ENCODE measurements around the gene PIP5KL1.
"Not testable (repeated sequence)": the region's sequence is repeated elsewhere in the genome, so short reads cannot be mapped to it uniquely, and the experiment has no call there.

Gene PIP5KL1

GRCh38 chr9:127885508-127886281 lies 44.9 kb downstream of the PIP5KL1 start:
- H3K9me3 Mint-ChIP-seq, result no peaks in the 10 kb centered on the region
- ATAC-seq (replicated peaks), result no peak

GRCh38 chr9:127884976-127885490 lies 45.5 kb downstream of the PIP5KL1 start:
- H3K27ac Mint-ChIP-seq, result peak overlapping the region in 1 of 2 donors; percentile 71
- peaks cover 20 to 21% of the 10 kb centered on the region in 2 donors for H3K4me1 Mint-ChIP-seq (ENCODE audit: low read depth in 2 of 2)
- H3K27me3 Mint-ChIP-seq, result no peaks in the 10 kb centered on the region
- DNase-seq, result no peak
- peaks cover 57% of the 10 kb centered on the region for H3K36me3 Mint-ChIP-seq (ENCODE audit: insufficient read depth)
- no peak for ATAC-seq (replicated peaks)
- H3K4me3 Mint-ChIP-seq, result no peak overlapping the region
- no peaks in the 10 kb centered on the region for H3K9me3 Mint-ChIP-seq

More at GRCh38 chr9:127885508-127886281, 44.9 kb downstream of the PIP5KL1 start:
- DNase-seq, result no peak
- H3K27ac Mint-ChIP-seq, result peak overlapping the region; percentile 52 to 71
- peaks cover 60% of the 10 kb centered on the region for H3K36me3 Mint-ChIP-seq (ENCODE audit: insufficient read depth)
- no peak overlapping the region for H3K4me3 Mint-ChIP-seq
- H3K4me1 Mint-ChIP-seq (ENCODE audit: low read depth in 2 of 2), result peaks cover 21 to 25% of the 10 kb centered on the region in 2 donors
- H3K27me3 Mint-ChIP-seq, result no peaks in the 10 kb centered on the region

GRCh38 chr9:127884427-127884911 lies 46.1 kb downstream of the PIP5KL1 start:
- H3K9me3 Mint-ChIP-seq, result no peaks in the 10 kb centered on the region
- ATAC-seq (replicated peaks) (no peak), DNase-seq (no peak)
- H3K27me3 Mint-ChIP-seq, result no peaks in the 10 kb centered on the region
- peaks cover 19 to 21% of the 10 kb centered on the region in 2 donors for H3K4me1 Mint-ChIP-seq (ENCODE audit: low read depth in 2 of 2)
- H3K27ac Mint-ChIP-seq, result peak overlapping the region; percentile 71 to 78
- no peak overlapping the region for H3K4me3 Mint-ChIP-seq
- peaks cover 51% of the 10 kb centered on the region for H3K36me3 Mint-ChIP-seq (ENCODE audit: insufficient read depth)

GRCh38 chr9:127883959-127884358 lies 46.6 kb downstream of the PIP5KL1 start:
- DNase-seq (no peak), ATAC-seq (replicated peaks) (no peak)
- Mint-ChIP-seq H3K36me3 (ENCODE audit: insufficient read depth) (peaks cover 48% of the 10 kb centered on the region), H3K4me3 (no peak overlapping the region), H3K27ac (peak overlapping the region; percentile 78 to 91), H3K9me3 (no peaks in the 10 kb centered on the region), H3K27me3 (no peaks in the 10 kb centered on the region), H3K4me1 (ENCODE audit: low read depth in 2 of 2) (peaks cover 19 to 21% of the 10 kb centered on the region in 2 donors)

GRCh38 chr9:127881715-127882114 lies 48.9 kb downstream of the PIP5KL1 start:
- not testable (repeated sequence) for H3K9me3 Mint-ChIP-seq; ATAC-seq (replicated peaks); DNase-seq; H3K27ac Mint-ChIP-seq; H3K27me3 Mint-ChIP-seq; H3K4me3 Mint-ChIP-seq
- Mint-ChIP-seq H3K36me3 (ENCODE audit: insufficient read depth) (peaks cover 30% of the 10 kb centered on the region), H3K4me1 (ENCODE audit: low read depth in 2 of 2) (peaks cover 25 to 27% of the 10 kb centered on the region in 2 donors)

- peaks cover 18% of the 10 kb centered on the region for H3K36me3 Mint-ChIP-seq (ENCODE audit: insufficient read depth)
These were observed 50.4 kb downstream of the PIP5KL1 start for GRCh38 chr9:127880143-127880542.

GRCh38 chr9:127878652-127879390 lies 51.8 kb downstream of the PIP5KL1 start:
- no peaks in the 10 kb centered on the region for H3K27me3 Mint-ChIP-seq
- ATAC-seq (replicated peaks), result no peak

More at GRCh38 chr9:127880143-127880542, 50.4 kb downstream of the PIP5KL1 start:
- ATAC-seq (replicated peaks) (no peak), DNase-seq (no peak)
- H3K9me3 Mint-ChIP-seq, result no peaks in the 10 kb centered on the region
- no peak overlapping the region for H3K27ac Mint-ChIP-seq
- H3K4me3 Mint-ChIP-seq, result no peak overlapping the region
- H3K4me1 Mint-ChIP-seq (ENCODE audit: low read depth in 2 of 2), result peaks cover 22 to 32% of the 10 kb centered on the region in 2 donors
- no peaks in the 10 kb centered on the region for H3K27me3 Mint-ChIP-seq

GRCh38 chr9:127878001-127878651 lies 52.5 kb downstream of the PIP5KL1 start:
- Mint-ChIP-seq H3K27me3 (no peaks in the 10 kb centered on the region), H3K4me3 (peak overlapping the region in 1 of 2 donors; percentile 50), H3K27ac (peak overlapping the region in 1 of 2 donors; percentile 57), H3K36me3 (ENCODE audit: insufficient read depth) (peaks cover 17% of the 10 kb centered on the region), H3K9me3 (no peaks in the 10 kb centered on the region), H3K4me1 (ENCODE audit: low read depth in 2 of 2) (peaks cover 11 to 21% of the 10 kb centered on the region in 2 donors)
- no peak for ATAC-seq (replicated peaks)
- DNase-seq, result no peak

More at GRCh38 chr9:127878652-127879390, 51.8 kb downstream of the PIP5KL1 start:
- H3K4me3 Mint-ChIP-seq, result no peak overlapping the region
- DNase-seq, result no peak
- H3K9me3 Mint-ChIP-seq, result no peaks in the 10 kb centered on the region
- peaks cover 17% of the 10 kb centered on the region for H3K36me3 Mint-ChIP-seq (ENCODE audit: insufficient read depth)
- H3K4me1 Mint-ChIP-seq (ENCODE audit: low read depth in 2 of 2), result peaks cover 11 to 21% of the 10 kb centered on the region in 2 donors
- H3K27ac Mint-ChIP-seq, result no peak overlapping the region

- Mint-ChIP-seq H3K27me3 (no peaks in the 10 kb centered on the region), H3K4me1 (ENCODE audit: low read depth in 2 of 2) (peaks cover 9 to 20% of the 10 kb centered on the region in 2 donors), H3K9me3 (no peaks in the 10 kb centered on the region), H3K36me3 (ENCODE audit: insufficient read depth) (peaks cover 16% of the 10 kb centered on the region), H3K27ac (peak within 1 kb of the TSS in 1 of 2 donors; percentile 57), H3K4me3 (peak within 1 kb of the TSS in 1 of 2 donors; percentile 50)
- no peak for DNase-seq
- no peak for ATAC-seq (replicated peaks)
These were observed 53.0 kb downstream of the PIP5KL1 start, which contains the start of gene AK1 for GRCh38 chr9:127877566-127877998. Gene AK1 (minus strand): TSS chr9:127877675. CDS start chr9:127874617, 3,058 bp downstream.

- H3K36me3 Mint-ChIP-seq (ENCODE audit: insufficient read depth), result peaks cover 13% of the 10 kb centered on the region
- ATAC-seq (replicated peaks), result no peak
- DNase-seq, result no peak
- H3K27me3 Mint-ChIP-seq, result no peaks in the 10 kb centered on the region
- H3K4me3 Mint-ChIP-seq, result peak overlapping the region in 1 of 2 donors; percentile 19
- H3K9me3 Mint-ChIP-seq, result no peaks in the 10 kb centered on the region
- no peak overlapping the region for H3K27ac Mint-ChIP-seq
- H3K4me1 Mint-ChIP-seq (ENCODE audit: low read depth in 2 of 2), result peaks cover 8 to 15% of the 10 kb centered on the region in 2 donors
These were observed 53.6 kb downstream of the PIP5KL1 start for GRCh38 chr9:127876764-127877562.

GRCh38 chr9:127876026-127876763 lies 54.4 kb downstream of the PIP5KL1 start:
- no peak for ATAC-seq (replicated peaks)
- no peaks in the 10 kb centered on the region for H3K9me3 Mint-ChIP-seq
- peaks cover 8 to 15% of the 10 kb centered on the region in 2 donors for H3K4me1 Mint-ChIP-seq (ENCODE audit: low read depth in 2 of 2)
- no peaks in the 10 kb centered on the region for H3K27me3 Mint-ChIP-seq
- no peak overlapping the region for H3K4me3 Mint-ChIP-seq
- no peak overlapping the region for H3K27ac Mint-ChIP-seq
- no peak for DNase-seq
- peaks cover 13% of the 10 kb centered on the region for H3K36me3 Mint-ChIP-seq (ENCODE audit: insufficient read depth)

All from effector memory CD8-positive, alpha-beta T cell (primary cell).